ENCODE data around the gene MAD1L1. TPM values are rescaled to one million over a fixed set of nuclear protein-coding genes. Genes with fewer than 3 reads are reported as not detected.

Gene MAD1L1
- total RNA-seq, 1 experiment from 2014 or later: 38.5 TPM

GRCh38 chr7:1920881-1921280 is 311.9 kb downstream of the MAD1L1 start:
- no peaks in the 10 kb centered on the region for H3K36me3 ChIP-seq (ENCODE audit: control insufficient read depth in 1 of 2, insufficient read depth in 2 of 2, low read length in 2 of 2)
- H3K9me2 ChIP-seq (ENCODE audit: insufficient read depth): no peaks in the 10 kb centered on the region
- no peak overlapping the region for H2AFZ ChIP-seq (ENCODE audit: low read depth, low read length, poor library complexity, severe bottlenecking)
- H4K20me1 ChIP-seq (ENCODE audit: insufficient read depth): no peaks in the 10 kb centered on the region
- H3K79me2 ChIP-seq (ENCODE audit: insufficient read depth, low read length): no peaks in the 10 kb centered on the region
- intact Hi-C loops (cut with micrococcal nuclease): no loop called here
- H3K27ac ChIP-seq (ENCODE audit: low read depth, low read length): no peak overlapping the region
- ATAC-seq: no peak
- POLR2A ChIA-PET: no interaction called here
- H3K4me3 ChIP-seq (replicated peaks in 1 of 2; ENCODE audit: low read depth in 1 of 2, low read length in 2 of 2): no peak overlapping the region
- RAD21 ChIA-PET (ENCODE audit: low non-redundant PET in 1 of 2, low total read pairs in 2 of 2, uncharacterized antibody in 2 of 2, unreplicated experiment in 2 of 2): no interaction called here
- no peak overlapping the region for H3K9ac ChIP-seq (ENCODE audit: low read length)
- CTCF ChIA-PET: no interaction called here
- H3K9me3 ChIP-seq (ENCODE audit: control insufficient read depth in 1 of 2, insufficient read depth in 1 of 2, low read depth in 1 of 2, low read length in 2 of 2): no peaks in the 10 kb centered on the region
- no peaks in the 10 kb centered on the region for H3K27me3 ChIP-seq (ENCODE audit: insufficient read depth, low read length)
- BruUV-seq (replicated peaks): no TSS peak
- no peaks in the 10 kb centered on the region for H3K4me1 ChIP-seq (ENCODE audit: control insufficient read depth in 1 of 2, insufficient read depth in 2 of 2, low read length in 2 of 2)
- no peak for DNase-seq (ENCODE audit: low read depth, low spot score)
- H3K4me2 ChIP-seq (ENCODE audit: low read length): no peak overlapping the region
- TF ChIP-seq JUND (IDR thresholded peaks at IDR 0.05) (no peak), RAD21 (IDR thresholded peaks at IDR 0.05; ENCODE audit: low read depth) (no peak), ZFX (IDR thresholded peaks at IDR 0.05) (no peak), REST (IDR thresholded peaks at IDR 0.05; ENCODE audit: low read depth) (no peak), ELF1 (IDR thresholded peaks at IDR 0.05; ENCODE audit: borderline replicate concordance, low read depth) (no peak), TCF7L2 (IDR thresholded peaks at IDR 0.05; ENCODE audit: borderline replicate concordance, extremely low read depth, insufficient read depth, insufficient read length) (no peak), POLR2AphosphoS5 (IDR thresholded peaks at IDR 0.05; ENCODE audit: low read depth, low read length) (no peak), FOSL1 (IDR thresholded peaks at IDR 0.05; ENCODE audit: low read depth) (no peak)

- no peak overlapping the region for H2AFZ ChIP-seq (ENCODE audit: low read depth, low read length, poor library complexity, severe bottlenecking)
- no peak overlapping the region for H3K27ac ChIP-seq (ENCODE audit: low read depth, low read length)
- no peak overlapping the region for H3K4me2 ChIP-seq (ENCODE audit: low read length)
- no peaks in the 10 kb centered on the region for H3K27me3 ChIP-seq (ENCODE audit: insufficient read depth, low read length)
- intact Hi-C loops (cut with micrococcal nuclease): no loop called here
- H3K4me1 ChIP-seq (ENCODE audit: control insufficient read depth in 1 of 2, insufficient read depth in 2 of 2, low read length in 2 of 2): no peaks in the 10 kb centered on the region
- no peak overlapping the region for H3K9ac ChIP-seq (ENCODE audit: low read length)
- TF ChIP-seq CEBPB (IDR thresholded peaks at IDR 0.05; ENCODE audit: low read depth): no peak
- no peaks in the 10 kb centered on the region for H3K9me2 ChIP-seq (ENCODE audit: insufficient read depth)
- no peak for ATAC-seq
- no peak overlapping the region for H3K4me3 ChIP-seq (replicated peaks in 1 of 2; ENCODE audit: low read depth in 1 of 2, low read length in 2 of 2)
- BruUV-seq (replicated peaks): no TSS peak
- H3K79me2 ChIP-seq (ENCODE audit: insufficient read depth, low read length): no peaks in the 10 kb centered on the region
- RAD21 ChIA-PET (ENCODE audit: low non-redundant PET in 1 of 2, low total read pairs in 2 of 2, uncharacterized antibody in 2 of 2, unreplicated experiment in 2 of 2): no interaction called here
- H3K36me3 ChIP-seq (ENCODE audit: control insufficient read depth in 1 of 2, insufficient read depth in 2 of 2, low read length in 2 of 2): no peaks in the 10 kb centered on the region
- CTCF ChIA-PET: no interaction called here
- no peak for DNase-seq (ENCODE audit: low read depth, low spot score)
- H4K20me1 ChIP-seq (ENCODE audit: insufficient read depth): no peaks in the 10 kb centered on the region
- H3K9me3 ChIP-seq (ENCODE audit: control insufficient read depth in 1 of 2, insufficient read depth in 1 of 2, low read depth in 1 of 2, low read length in 2 of 2): no peaks in the 10 kb centered on the region
- POLR2A ChIA-PET: no interaction called here
Observed at GRCh38 chr7:1920266-1920681, 312.5 kb downstream of the MAD1L1 start.
